ENCODE results near the gene CLCN1. TPM values are rescaled to one million over a fixed set of nuclear protein-coding genes. Genes with fewer than 3 reads are reported as not detected.
"Not testable (repeated sequence)": the region's sequence is repeated elsewhere in the genome, so short reads cannot be mapped to it uniquely, and the experiment has no call there.

The CLCN1 gene
- total RNA-seq, 1 experiment from 2014 or later: not detected

DNA sequence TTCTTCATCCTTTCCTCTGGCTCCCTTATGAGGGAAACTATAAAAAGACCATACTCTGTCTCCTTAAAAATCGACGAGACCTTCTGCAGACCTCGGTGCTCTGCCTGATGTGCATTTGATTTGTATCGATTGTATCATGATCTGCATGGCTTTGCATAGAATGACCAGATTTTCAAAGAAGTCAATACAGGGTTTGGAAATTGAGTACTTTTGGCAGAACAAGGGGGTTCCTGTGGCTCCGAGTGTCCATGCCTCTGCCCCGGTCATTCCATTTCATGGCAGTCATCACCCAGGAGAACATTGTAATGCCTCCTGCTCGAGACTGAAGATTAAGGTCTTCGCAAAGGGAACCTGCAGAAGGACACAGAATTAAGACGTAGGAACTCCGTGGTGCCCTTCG is 27.1 kb upstream of the CLCN1 start:
- Histone ChIP-seq H3K36me3 (ENCODE audit: insufficient read depth, low read length, poor library complexity, severe bottlenecking) (peaks cover 27% of the 10 kb centered on the region), H3K27me3 (replicated peaks; ENCODE audit: insufficient read depth, low read depth, low read length, poor library complexity) (no peaks in the 10 kb centered on the region), H3K27ac (ENCODE audit: low read depth, low read length, poor library complexity, severe bottlenecking) (peak overlapping the region; percentile 97), H3K4me3 (ENCODE audit: low read depth, low read length, poor library complexity, severe bottlenecking) (peak overlapping the region; percentile 80), H3K4me1 (ENCODE audit: insufficient read depth, low read length, poor library complexity, severe bottlenecking) (peaks cover 16% of the 10 kb centered on the region), H3K9me3 (ENCODE audit: low read depth, low read length, poor library complexity, severe bottlenecking) (no peaks in the 10 kb centered on the region)
- ChIA-PET POLR2A (ENCODE audit: low non-redundant PET) (no interaction called here), CTCF (no interaction called here)
- TF ChIP-seq, protein P1, sequence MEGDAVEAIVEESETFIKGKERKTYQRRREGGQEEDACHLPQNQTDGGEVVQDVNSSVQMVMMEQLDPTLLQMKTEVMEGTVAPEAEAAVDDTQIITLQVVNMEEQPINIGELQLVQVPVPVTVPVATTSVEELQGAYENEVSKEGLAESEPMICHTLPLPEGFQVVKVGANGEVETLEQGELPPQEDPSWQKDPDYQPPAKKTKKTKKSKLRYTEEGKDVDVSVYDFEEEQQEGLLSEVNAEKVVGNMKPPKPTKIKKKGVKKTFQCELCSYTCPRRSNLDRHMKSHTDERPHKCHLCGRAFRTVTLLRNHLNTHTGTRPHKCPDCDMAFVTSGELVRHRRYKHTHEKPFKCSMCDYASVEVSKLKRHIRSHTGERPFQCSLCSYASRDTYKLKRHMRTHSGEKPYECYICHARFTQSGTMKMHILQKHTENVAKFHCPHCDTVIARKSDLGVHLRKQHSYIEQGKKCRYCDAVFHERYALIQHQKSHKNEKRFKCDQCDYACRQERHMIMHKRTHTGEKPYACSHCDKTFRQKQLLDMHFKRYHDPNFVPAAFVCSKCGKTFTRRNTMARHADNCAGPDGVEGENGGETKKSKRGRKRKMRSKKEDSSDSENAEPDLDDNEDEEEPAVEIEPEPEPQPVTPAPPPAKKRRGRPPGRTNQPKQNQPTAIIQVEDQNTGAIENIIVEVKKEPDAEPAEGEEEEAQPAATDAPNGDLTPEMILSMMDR (conservative IDR thresholded peaks at IDR 0.05; ENCODE audit: low read depth, low read length): no peak
- TF ChIP-seq EZH2 (IDR thresholded peaks at IDR 0.05; ENCODE audit: borderline replicate concordance, low read depth, low read length, poor library complexity, severe bottlenecking): no peak
- peak; percentile 16 for DNase-seq (ENCODE audit: low spot score)
- intact Hi-C loops (cut with micrococcal nuclease; ENCODE audit: unreplicated experiment): no loop called here
- TSS peak; percentile 47 for BruUV-seq (replicated peaks)

DNA sequence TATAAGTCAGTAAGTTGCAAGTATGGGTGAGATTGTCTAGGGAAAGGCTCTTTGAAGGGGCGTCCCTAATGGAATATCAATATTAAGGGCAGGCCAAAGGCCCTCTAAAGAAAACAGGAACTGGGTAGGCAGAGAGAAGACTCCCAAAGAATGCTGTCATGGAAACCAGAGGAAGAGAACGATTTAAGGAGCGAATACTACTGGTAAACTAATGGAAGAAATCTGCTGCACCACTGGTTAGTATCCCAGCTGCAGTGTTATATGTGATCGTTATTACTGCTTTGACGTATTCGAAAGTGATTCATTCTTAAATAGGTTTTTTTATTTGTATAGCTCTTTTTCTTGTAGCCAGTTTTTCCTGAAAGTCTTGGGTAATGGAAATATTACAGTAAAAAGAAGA is 26.5 kb upstream of the CLCN1 start:
- H3K9me3 ChIP-seq (ENCODE audit: low read depth, low read length, poor library complexity, severe bottlenecking): no peaks in the 10 kb centered on the region
- no peaks in the 10 kb centered on the region for H3K27me3 ChIP-seq (replicated peaks; ENCODE audit: insufficient read depth, low read depth, low read length, poor library complexity)
- H3K27ac ChIP-seq (ENCODE audit: low read depth, low read length, poor library complexity, severe bottlenecking): peak overlapping the region; percentile 97
- H3K4me3 ChIP-seq (ENCODE audit: low read depth, low read length, poor library complexity, severe bottlenecking): peak overlapping the region; percentile 80
- no peak for TF ChIP-seq EZH2 (IDR thresholded peaks at IDR 0.05; ENCODE audit: borderline replicate concordance, low read depth, low read length, poor library complexity, severe bottlenecking)
- TF ChIP-seq, protein P1 (conservative IDR thresholded peaks at IDR 0.05; ENCODE audit: low read depth, low read length): no peak
- intact Hi-C loops (cut with micrococcal nuclease; ENCODE audit: unreplicated experiment): no loop called here
- no TSS peak for BruUV-seq (replicated peaks)
- peaks cover 33% of the 10 kb centered on the region for H3K36me3 ChIP-seq (ENCODE audit: insufficient read depth, low read length, poor library complexity, severe bottlenecking)
- DNase-seq (ENCODE audit: low spot score): no peak
- ChIA-PET CTCF (no interaction called here), POLR2A (ENCODE audit: low non-redundant PET) (no interaction called here)
- H3K4me1 ChIP-seq (ENCODE audit: insufficient read depth, low read length, poor library complexity, severe bottlenecking): peaks cover 19% of the 10 kb centered on the region

DNA sequence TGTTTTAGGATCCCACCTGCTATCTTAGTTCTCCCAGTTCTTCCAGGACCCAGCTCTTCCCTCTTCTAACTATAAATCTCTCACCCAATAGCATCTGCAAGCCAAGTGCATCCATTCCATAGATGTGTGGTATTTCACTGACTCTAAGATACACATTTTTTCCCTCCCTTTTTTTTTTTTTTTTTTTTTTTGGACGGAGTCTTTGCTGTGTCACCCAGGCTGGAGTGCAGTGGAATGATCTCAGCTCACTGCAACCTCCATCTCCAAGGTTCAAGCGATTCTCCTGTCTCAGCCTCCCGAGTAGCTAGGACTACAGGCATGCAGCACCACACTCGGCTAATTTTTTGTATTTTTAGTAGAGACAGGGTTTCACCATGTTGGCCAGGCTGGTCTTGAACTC is 26.0 kb upstream of the CLCN1 start:
- BruUV-seq (replicated peaks); CTCF ChIA-PET; H3K27ac ChIP-seq (ENCODE audit: low read depth, low read length, poor library complexity, severe bottlenecking); POLR2A ChIA-PET (ENCODE audit: low non-redundant PET); intact Hi-C loops (cut with micrococcal nuclease; ENCODE audit: unreplicated experiment); DNase-seq (ENCODE audit: low spot score); H3K9me3 ChIP-seq (ENCODE audit: low read depth, low read length, poor library complexity, severe bottlenecking); H3K27me3 ChIP-seq (replicated peaks; ENCODE audit: insufficient read depth, low read depth, low read length, poor library complexity): not testable (repeated sequence)
- H3K36me3 ChIP-seq (ENCODE audit: insufficient read depth, low read length, poor library complexity, severe bottlenecking): peaks cover 38% of the 10 kb centered on the region
- peak overlapping the region; percentile 80 for H3K4me3 ChIP-seq (ENCODE audit: low read depth, low read length, poor library complexity, severe bottlenecking)
- peaks cover 23% of the 10 kb centered on the region for H3K4me1 ChIP-seq (ENCODE audit: insufficient read depth, low read length, poor library complexity, severe bottlenecking)

DNA sequence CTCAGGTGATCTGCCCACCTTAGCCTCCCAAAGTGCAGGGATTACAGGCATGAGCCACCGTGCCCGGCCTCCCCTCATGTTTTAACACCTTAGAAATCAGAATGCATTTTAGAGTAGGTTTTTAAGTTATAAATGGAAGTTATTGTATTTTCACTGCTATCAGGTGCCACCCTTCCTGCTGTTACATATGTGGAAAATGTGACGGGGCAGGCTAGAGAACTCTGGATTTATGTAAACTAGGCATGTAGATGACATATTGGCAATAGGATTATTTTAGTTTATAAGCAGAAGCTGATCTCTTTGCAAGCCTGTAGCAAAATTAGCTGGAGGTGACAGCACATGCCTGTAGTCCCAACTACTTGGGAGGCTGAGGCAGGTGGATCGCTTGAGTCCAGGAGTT is 25.6 kb upstream of the CLCN1 start:
- CTCF ChIA-PET: no interaction called here
- peak overlapping the region; percentile 80 for H3K4me3 ChIP-seq (ENCODE audit: low read depth, low read length, poor library complexity, severe bottlenecking)

More for the DNA sequence above, 25.6 kb upstream of the CLCN1 start:
- Histone ChIP-seq H3K9me3 (ENCODE audit: low read depth, low read length, poor library complexity, severe bottlenecking) (no peaks in the 10 kb centered on the region), H3K27ac (ENCODE audit: low read depth, low read length, poor library complexity, severe bottlenecking) (no peak overlapping the region), H3K36me3 (ENCODE audit: insufficient read depth, low read length, poor library complexity, severe bottlenecking) (peaks cover 42% of the 10 kb centered on the region), H3K4me1 (ENCODE audit: insufficient read depth, low read length, poor library complexity, severe bottlenecking) (peaks cover 27% of the 10 kb centered on the region), H3K27me3 (replicated peaks; ENCODE audit: insufficient read depth, low read depth, low read length, poor library complexity) (no peaks in the 10 kb centered on the region)
- POLR2A ChIA-PET (ENCODE audit: low non-redundant PET): interaction anchor here (0.6 kb wide), 1 partner anchor 85 kb away, joined by 3 read pairs; no protein-coding TSS in a partner anchor
- intact Hi-C loops (cut with micrococcal nuclease; ENCODE audit: unreplicated experiment): no loop called here
- no peak for DNase-seq (ENCODE audit: low spot score)
- no peak for TF ChIP-seq EZH2 (IDR thresholded peaks at IDR 0.05; ENCODE audit: borderline replicate concordance, low read depth, low read length, poor library complexity, severe bottlenecking)
- TF ChIP-seq, protein P1 (conservative IDR thresholded peaks at IDR 0.05; ENCODE audit: low read depth, low read length): no peak
- no TSS peak for BruUV-seq (replicated peaks)

Data from A673 (cell line).